Skeletal muscle cell (primary cell): ENCODE results near the gene NMT1.
"Not testable (repeated sequence)": the region's sequence is repeated elsewhere in the genome, so short reads cannot be mapped to it uniquely, and the experiment has no call there.

Experiments
- DNase-seq: peaks from one replicate; pipeline ENCODE4 v3.0.0-alpha.2; 2010; ENCODE audit warnings: low read depth
- H3K4me3 ChIP-seq: 2 replicates; pipeline ENCODE4 v1.5.1; 2011; ENCODE audit warnings: low read depth, mild to moderate bottlenecking, control low read depth, low read length, moderate library complexity

Gene NMT1

GRCh38 chr17:45114117-45114932, 53.2 kb downstream of the NMT1 start:
- H3K4me3 ChIP-seq = no peak overlapping the region

GRCh38 chr17:45115015-45115625, 54.0 kb downstream of the NMT1 start:
- no peak for DNase-seq
- no peak overlapping the region for H3K4me3 ChIP-seq

More at GRCh38 chr17:45114117-45114932, 53.2 kb downstream of the NMT1 start:
- DNase-seq = no peak

- DNase-seq = no peak
- H3K4me3 ChIP-seq = no peak overlapping the region
These were observed 54.8 kb downstream of the NMT1 start for GRCh38 chr17:45115871-45116270.

DNA sequence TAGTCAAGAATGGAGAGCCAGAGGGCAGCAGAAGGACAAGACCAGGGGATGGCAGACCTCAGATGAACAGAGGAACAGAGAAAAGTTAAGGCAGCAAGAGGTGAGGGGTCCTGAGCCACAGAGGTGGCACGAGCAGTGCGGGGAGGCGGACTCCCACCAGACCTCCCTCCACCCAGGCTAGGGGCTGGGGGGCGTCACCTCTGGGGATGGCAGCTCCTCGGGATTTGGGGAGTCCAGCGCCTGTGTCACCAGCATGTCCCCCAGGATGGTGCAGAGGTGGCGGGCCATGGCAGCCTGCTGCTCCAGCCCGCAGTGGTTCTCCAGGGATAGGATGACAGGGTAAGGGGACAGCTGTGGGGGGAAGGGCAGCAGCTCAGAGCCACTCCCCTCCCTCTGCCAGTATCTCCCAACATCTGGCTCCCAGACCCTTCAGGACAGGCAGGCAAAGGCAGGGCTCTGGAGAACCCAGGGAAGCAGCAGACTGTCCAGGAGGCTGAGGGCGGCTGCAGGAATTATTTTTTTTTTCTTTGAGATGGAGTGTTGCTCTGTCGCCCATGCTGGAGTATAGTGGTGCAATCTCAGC, 55.4 kb downstream of the NMT1 start:
- H3K4me3 ChIP-seq = no peak overlapping the region
- no peak for DNase-seq

DNA sequence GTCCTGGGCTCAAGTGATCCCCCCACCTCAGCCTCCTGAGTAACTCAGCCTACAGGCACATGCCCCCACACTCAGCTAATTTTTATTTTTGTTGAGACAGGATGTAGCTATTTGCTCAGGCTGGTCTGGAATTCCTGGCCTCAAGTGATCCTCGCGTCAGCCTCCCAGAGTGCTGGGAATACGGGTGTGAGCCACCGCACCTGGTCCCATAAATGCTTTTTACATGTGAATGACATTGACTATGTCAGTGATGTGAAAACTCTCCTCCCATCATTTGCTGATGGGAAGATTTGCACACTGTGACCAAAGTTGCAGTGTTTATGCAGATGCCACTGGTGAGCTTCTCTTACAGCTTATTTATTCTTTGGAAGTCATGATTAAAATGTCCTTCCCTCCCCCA, 56.2 kb downstream of the NMT1 start:
- DNase-seq = no peak
- H3K4me3 ChIP-seq = no peak overlapping the region

DNA sequence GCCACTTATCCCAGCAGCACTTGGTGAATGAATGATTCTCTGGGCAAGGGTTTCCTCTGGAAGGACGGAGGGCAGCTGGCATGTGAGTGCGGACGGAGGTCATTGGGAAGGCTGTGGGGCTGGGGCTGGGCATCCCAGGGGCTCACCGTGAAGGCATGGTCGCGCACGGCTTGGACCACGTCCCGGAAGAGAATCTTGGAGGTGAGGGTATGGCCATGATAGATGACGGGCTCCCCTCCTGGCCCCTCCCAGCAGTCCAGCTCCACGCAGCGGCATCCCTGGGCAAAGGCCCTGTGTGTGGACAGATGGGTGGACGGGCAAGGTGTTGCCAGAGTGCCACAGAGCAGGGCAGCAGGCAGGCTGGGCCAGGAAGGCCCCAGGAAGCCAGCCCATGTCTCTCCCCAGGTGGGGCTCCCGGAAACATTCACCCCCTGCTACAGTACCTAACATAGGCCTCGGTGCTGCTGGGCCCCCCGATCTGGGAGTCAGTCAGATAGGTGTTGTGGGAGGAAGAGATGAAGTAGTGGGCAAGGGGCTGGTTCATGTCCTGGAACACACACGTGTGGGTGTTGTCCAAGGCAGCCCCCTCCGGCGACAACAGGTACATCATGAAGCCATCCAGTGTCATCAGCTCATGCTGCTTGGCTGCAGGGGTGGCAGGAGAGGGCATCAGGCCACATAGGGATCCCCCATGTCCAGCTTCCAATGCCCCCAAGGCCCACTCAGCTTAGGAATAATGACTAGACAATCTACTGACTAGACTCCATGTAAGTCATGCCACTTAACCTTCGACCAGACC, 56.9 kb downstream of the NMT1 start:
- DNase-seq = no peak
- H3K4me3 ChIP-seq = no peak overlapping the region

DNA sequence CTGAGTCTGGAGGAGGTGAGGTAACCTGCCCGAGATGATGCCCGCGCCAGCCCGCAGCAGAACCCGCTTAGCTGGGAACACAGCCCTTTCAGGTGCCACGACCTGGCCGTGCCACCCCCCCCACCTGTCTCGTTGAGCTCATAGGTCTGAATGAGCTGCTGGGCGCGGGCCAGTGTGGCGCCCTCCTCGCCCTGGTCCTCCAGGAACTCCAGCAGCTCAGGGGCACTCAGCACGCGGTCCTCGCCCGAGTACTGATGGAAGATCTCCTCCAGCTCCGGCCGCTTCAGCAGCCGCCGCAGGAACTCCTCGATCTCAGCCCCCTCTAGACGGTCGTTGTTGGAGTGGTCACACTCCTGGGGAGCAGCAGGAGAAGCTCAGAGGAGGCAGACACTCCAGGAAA, 57.6 kb downstream of the NMT1 start:
- no peak overlapping the region for H3K4me3 ChIP-seq
- DNase-seq = no peak

GRCh38 chr17:45119964-45120363, 58.8 kb downstream of the NMT1 start:
- H3K4me3 ChIP-seq = no peak overlapping the region
- no peak for DNase-seq

GRCh38 chr17:45120558-45120957, 59.4 kb downstream of the NMT1 start:
- no peak overlapping the region for H3K4me3 ChIP-seq
- no peak for DNase-seq

DNA sequence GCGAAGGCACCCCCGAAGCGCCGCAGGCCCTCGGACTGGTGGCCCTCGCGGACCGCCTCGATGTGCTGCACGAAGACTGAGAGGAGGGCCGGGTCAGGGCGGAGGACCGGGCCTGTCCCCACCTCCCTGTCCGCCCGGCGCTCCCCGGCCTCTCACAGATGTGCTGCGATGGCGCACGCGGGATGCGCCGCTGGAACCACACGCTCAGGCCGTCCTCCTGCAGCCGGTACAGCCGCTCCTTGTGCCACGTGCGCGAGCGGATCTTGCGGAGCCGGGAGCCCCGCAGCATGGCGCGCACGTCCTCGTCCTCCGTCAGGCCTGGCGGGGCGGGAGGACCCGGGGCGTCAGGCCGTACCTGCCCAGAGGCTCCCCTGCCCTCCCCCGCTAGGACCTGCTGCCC, 59.9 kb downstream of the NMT1 start:
- no peak overlapping the region for H3K4me3 ChIP-seq
- no peak for DNase-seq

DNA sequence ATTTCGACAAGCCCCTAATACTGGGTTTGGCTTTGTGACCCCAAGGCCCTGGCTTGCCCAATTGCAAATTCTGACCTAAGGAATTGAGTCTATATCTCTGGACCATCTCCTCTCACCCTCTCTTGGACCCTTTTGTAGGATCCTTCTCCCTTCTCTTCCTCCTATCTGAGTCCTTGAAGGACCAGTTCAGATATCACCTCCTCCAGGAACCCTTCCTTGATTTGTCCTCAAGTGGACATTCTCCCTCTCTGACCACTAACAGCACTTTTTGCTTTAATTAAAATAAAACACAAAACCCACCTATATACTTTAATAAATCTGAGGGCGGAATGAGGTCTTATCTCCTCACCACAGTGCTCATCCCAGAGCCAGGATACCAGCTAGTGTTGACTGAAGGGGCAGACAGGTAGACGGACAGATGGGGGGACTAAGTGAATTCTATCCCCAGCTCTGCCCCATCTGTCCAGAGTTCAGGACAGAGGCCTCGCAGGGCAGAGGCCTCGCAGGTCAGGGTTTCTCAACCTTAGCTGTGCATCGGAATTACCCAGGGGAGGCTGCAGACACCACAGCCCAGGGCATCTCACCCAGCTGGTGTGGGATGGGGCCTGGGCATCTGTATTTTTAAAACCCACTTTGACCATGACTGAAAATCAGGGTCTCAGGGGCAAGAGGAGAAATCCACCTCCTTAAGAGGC, 62.1 kb downstream of the NMT1 start:
- no peak for DNase-seq
- H3K4me3 ChIP-seq = no peak overlapping the region

DNA sequence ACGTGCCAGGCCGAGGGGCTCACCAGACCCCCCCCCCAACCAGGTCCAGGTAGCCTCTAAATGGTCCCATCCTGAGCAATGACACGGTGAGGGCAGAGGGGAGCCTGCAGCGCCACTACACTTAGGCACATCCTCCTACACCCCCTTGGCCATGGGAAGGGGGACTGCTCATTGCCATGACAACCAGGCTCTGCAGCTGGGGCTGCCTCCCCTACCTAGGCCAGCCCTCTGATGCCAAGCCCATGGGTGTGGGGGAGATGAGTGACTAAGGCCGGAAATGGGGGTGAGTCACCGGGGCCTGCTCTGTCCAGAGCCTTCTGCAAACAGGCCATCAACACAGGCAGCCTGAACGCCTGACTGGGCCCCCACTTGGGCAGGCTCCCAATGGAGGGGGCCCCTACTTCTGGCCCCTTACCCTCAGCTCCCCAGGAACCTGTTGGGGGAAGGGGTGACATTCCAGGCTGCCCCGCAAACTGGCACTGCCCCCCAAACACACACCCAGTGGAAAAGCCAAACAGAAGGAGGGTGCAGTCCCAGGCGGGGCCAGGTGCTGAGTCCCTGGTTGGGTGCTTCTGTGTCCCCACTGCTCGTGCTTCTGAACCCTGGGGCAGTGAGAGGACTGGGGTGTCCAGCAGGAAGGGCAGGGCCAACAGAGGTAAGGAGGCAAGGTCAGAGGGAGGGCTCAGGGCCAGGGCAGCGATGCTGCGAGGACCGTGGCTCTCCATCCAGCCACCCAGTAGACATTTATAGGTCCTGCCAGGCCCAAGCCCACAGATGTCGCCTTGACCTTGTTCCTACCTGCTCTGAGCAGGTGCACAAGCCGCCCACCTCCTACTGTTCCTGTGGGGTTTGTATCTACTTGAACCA, 63.0 kb downstream of the NMT1 start:
- H3K4me3 ChIP-seq = no peak overlapping the region
- no peak for DNase-seq

- not testable (repeated sequence) for DNase-seq, H3K4me3 ChIP-seq
These were observed 63.6 kb downstream of the NMT1 start for GRCh38 chr17:45124797-45125122.

DNA sequence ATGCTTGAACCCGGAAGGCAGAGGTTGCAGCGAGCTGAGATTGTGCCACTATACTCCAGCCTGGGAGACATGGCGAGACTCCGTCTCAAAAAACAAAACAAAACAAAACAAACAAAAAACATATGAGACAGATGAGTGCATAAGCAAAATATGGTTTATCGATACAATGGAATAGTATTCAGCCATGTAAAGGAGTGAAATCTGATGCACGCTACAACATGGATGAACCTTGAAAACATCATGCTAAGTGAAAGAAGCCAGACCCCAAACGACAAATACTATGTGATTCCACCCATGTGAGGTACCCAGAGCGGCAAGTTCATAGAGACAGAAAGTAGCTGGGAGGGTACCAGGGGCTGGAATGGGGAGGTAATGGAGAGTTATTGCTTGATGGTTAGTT, 64.4 kb downstream of the NMT1 start:
- H3K4me3 ChIP-seq = no peak overlapping the region
- no peak for DNase-seq

DNA sequence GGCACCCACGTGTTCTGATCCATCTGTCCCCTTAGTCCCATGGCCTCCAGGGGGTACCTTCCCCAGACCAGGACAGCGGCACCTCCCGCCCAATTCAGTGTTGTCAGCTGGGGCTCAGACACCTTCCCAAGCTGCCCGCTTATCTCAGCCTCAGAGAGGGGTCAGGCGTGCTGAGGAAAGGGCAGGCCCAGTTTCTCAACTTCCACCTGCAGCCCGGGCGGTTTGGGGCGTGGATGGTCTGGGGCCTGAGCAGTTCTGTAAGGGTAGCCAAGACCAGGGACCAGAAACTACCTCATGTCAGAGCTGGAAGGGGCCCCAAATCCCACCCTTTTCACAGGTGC, 66.1 kb downstream of the NMT1 start:
- H3K4me3 ChIP-seq = no peak overlapping the region
- DNase-seq = no peak

DNA sequence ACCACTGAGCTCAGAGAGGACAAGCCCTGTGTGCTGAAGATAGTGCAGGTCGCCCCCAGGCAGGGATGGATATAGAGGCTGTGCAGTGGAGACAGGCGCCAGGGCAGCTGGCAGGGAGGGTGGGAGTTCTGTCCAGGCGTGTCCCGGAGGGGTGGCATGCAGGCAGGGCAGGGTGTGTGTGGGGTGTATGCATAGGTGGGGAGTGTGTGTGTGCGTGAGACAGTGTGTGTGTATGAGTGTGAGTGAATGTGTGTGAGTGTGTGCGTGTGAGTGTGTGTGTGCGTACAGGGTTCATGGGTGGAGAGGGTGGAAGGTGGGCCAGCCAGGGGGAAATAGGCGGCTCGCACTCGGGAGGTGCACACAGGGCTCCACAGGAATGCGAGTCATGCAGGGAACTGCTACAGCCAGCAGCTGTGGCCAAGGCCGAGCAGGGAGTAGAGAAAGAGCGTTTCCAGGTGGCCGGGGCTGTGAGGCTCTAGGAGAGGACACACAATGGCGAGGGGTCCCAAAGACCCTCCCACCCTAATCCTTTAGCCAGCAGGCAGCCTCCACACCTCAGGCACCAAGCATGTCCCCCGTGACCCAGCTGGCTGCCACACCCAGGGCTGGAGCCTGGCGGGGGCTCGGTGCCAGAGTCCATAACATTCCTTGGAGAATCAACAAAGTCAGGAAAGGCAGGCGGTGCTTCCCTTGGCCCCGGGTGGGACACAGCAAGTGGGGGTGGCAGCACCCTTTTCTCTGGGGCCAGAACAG, 66.6 kb downstream of the NMT1 start:
- no peak overlapping the region for H3K4me3 ChIP-seq
- DNase-seq = no peak

DNA sequence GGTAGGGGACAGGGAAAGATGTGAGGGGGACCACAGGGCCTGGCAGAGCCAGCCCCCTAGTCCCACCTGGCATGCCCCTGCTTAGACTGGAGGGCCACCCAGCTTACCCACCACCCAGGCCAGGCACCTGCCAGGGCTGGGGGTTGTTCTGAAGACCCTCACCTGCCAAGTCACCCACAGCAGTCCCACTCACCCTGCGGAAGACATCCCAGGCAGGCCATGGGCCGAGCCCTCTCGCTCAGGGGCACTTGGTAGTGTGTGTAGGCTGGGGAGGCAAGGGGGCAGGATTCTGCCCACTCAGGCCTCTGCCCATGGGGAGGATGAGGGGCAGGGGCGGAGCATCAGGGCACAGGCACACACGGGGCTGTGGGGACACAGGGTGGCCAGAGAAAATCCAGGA, 67.2 kb downstream of the NMT1 start:
- H3K4me3 ChIP-seq = no peak overlapping the region
- no peak for DNase-seq

- no peak overlapping the region for H3K4me3 ChIP-seq
- DNase-seq = no peak
These were observed 67.9 kb downstream of the NMT1 start for GRCh38 chr17:45128989-45129388.
